GM19238 (cell line): Measurements from ENCODE around the gene C2CD4B.

Experiments
- DNase-seq: peaks from one replicate; pipeline ENCODE4 v3.0.0; 2011; ENCODE audit warnings: low spot score; ENCODE audit not compliant: insufficient read length

Gene C2CD4B

GRCh38 chr15:62119227-62119864 lies 45.7 kb downstream of the C2CD4B start:
- no peak for DNase-seq

GRCh38 chr15:62118520-62119226 lies 46.4 kb downstream of the C2CD4B start:
- DNase-seq: no peak

- no peak for DNase-seq
Measured at GRCh38 chr15:62115847-62116246, 49.2 kb downstream of the C2CD4B start.
